G401 (cell line): ENCODE data around the gene KIR3DL3. TPM values are rescaled to one million over a fixed set of nuclear protein-coding genes. Genes with fewer than 3 reads are reported as not detected.
"Not testable (repeated sequence)": the region's sequence is repeated elsewhere in the genome, so short reads cannot be mapped to it uniquely, and the experiment has no call there.

ENCODE experiments used
- DNase-seq: peaks from one replicate; pipeline ENCODE4 v3.0.0-alpha.2; 2015; ENCODE audit warnings: low spot score
- in situ Hi-C: cut with HindIII; loops from 2 replicates; pipeline ENCODE4 v1.10.0; 2016; ENCODE audit warnings: low sequenced_read_pairs, mixed read lengths
- total RNA-seq: library from RNA; depleted of rRNA; stranded (reverse); fragments of >200 nt; shearing (Covaris generic); gene quantifications from 2 replicates; pipeline ENCODE4 v1.2.3, GENCODE V29; 2014; rRNA removed

KIR3DL3 gene
- total RNA-seq, 1 experiment from 2014 or later, result not detected

DNA sequence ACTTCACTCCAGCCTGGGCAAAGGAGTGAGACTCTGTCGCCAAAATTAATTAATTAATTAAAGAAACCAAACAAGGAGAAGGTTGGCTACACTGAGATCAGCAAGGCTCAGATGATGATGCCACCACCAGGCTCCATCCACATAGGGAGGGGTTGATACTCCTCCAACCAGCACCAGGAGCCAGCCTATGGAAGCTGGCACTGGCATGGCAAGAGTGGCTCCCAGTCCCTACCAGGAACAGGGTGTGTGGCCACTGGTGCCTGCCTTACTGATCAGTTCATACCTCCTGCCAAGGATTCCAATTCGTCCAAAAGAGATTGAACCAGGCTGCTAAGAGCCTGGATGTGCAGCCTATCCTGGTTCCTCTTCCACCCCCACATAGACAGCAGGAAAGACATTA is 48.4 kb downstream of the KIR3DL3 start:
- in situ Hi-C loops, DNase-seq: not testable (repeated sequence)

DNA sequence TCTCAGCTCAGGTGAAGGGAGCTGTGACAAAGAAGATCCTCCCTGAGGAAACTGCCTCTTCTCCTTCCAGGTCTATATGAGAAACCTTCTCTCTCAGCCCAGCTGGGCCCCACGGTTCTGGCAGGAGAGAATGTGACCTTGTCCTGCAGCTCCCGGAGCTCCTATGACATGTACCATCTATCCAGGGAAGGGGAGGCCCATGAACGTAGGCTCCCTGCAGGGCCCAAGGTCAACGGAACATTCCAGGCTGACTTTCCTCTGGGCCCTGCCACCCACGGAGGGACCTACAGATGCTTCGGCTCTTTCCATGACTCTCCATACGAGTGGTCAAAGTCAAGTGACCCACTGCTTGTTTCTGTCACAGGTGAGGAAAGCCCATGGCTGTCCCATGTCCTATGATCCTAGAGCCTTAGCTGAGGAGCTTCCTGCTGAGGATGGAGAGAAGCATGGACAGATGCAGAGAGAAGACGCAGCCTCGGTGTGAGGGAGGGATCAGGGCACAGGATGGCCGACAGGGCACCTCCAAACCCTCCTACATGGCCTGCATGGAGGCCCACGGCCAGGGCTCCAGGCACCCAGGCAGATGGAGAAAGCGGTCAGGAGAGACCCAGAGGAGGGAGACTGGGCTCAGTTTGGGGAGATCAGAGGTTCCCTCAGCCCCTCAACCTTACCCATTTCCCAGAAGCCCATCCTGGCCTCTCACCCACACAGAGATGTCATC is 51.0 kb downstream of the KIR3DL3 start:
- DNase-seq, in situ Hi-C loops: not testable (repeated sequence)

DNA sequence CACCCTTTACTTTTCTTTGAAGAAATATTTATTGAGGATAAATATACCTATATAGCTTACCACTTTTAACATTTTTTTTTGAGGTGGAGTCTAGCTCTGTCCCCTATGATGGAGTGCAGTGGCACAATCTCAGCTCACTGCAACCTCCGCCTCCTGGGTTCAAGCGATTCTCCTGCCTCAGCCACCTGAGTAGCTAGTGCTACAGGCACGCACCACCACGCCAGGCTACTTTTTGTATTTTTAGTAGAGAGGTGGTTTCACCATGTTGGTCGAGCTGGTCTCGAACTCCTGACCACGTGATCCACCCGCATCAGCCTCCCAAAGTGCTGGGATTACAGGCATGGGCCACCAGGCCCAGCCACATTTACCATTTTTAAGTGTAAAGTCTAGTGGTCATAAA is 51.6 kb downstream of the KIR3DL3 start:
- in situ Hi-C loops, DNase-seq: not testable (repeated sequence)

DNA sequence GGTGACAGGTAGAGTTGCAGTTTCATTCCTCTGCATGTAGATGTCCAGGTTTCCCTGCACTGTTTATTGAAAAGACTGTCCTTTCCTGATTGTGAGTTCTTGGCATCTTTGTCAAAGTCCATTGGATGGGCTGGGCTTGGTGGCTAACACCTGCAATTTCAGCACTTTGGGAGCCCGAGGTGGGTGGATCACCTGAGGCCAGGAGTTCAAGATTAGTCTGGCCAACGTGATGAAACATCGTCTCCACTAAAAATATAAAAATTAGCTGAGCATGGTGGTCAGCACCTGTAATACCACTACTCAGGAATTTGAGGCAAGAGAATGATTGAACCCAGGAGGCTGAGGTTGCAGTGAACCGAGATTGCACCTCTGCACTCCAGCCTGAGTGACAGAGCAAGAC is 53.6 kb downstream of the KIR3DL3 start:
- DNase-seq, in situ Hi-C loops: not testable (repeated sequence)

DNA sequence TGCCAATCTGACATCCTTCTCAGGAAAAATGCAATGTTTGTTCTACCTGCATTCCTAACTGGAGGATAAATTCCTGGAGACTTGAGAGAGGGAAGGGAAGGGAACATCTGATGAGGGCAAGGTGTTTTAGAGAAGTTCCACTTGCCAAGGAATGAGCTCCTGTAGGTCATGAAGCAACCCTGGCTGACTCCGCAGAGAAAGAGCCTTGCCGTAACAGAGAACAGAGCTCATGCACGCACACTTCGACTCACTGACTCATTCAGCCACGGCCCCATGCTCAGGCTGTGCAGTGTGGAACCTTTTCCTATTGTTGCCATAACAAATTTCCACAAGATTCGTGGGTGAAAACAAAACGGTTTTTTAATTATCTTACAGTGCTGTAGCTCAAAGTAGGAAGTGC is 54.7 kb downstream of the KIR3DL3 start:
- DNase-seq, in situ Hi-C loops: not testable (repeated sequence)

DNA sequence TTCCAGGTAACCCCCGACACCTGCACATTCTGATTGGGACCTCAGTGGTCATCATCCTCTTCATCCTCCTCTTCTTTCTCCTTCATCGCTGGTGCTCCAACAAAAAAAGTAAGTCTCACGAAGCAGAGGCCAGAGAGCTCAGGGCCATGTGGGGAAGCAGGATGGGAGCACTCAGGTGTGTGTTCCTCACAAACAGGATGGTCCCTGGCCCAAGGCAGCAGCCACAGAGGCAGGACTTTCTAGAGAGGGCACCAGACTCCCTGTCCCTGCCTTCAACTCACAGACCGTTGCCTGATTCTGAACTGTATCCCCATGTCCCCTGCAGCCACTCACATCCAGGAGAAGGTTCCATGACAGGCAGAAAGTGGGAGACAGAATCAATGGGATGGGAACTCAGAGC is 58.7 kb downstream of the KIR3DL3 start:
- in situ Hi-C loops, result not testable (repeated sequence)

More for the DNA sequence above, 58.7 kb downstream of the KIR3DL3 start:
- not testable (repeated sequence) for DNase-seq

Other genes with a start within 250 kb of the KIR3DL3 start
- not detected in 2 replicates for gene LAIR2, start 221.6 kb upstream of the KIR3DL3 start, total RNA-seq
- gene LILRA2, start 150.7 kb upstream of the KIR3DL3 start, total RNA-seq, result not detected in 2 replicates
- not detected in 2 replicates for gene LILRA1, start 130.8 kb upstream of the KIR3DL3 start, total RNA-seq
- not detected in 2 replicates for gene LILRB1, start 94.0 kb upstream of the KIR3DL3 start, total RNA-seq
- gene LILRB4, start 61.5 kb upstream of the KIR3DL3 start, total RNA-seq, result not detected in 2 replicates
- gene KIR2DL3, start 14.1 kb downstream of the KIR3DL3 start, total RNA-seq, result not detected in 2 replicates
- not detected in 2 replicates for gene KIR2DL1, start 45.4 kb downstream of the KIR3DL3 start, total RNA-seq
- not detected in 2 replicates for gene KIR2DL4, start 79.2 kb downstream of the KIR3DL3 start, total RNA-seq
- gene KIR3DL1, start 92.0 kb downstream of the KIR3DL3 start, total RNA-seq, result not detected in 2 replicates
- gene KIR2DS4, start 108.2 kb downstream of the KIR3DL3 start, total RNA-seq, result not detected in 2 replicates
- gene KIR3DL2, start 126.0 kb downstream of the KIR3DL3 start, total RNA-seq, result not detected in 2 replicates
- not detected in 2 replicates for gene FCAR, start 149.8 kb downstream of the KIR3DL3 start, total RNA-seq
- not detected in 2 replicates for gene NCR1, start 181.7 kb downstream of the KIR3DL3 start, total RNA-seq
- gene NLRP7, start 223.1 kb downstream of the KIR3DL3 start, total RNA-seq, result not detected in 2 replicates
- not detected in 2 replicates for gene NLRP2, start 241.9 kb downstream of the KIR3DL3 start, total RNA-seq